Astrocyte (in vitro differentiated cells and primary cell): ENCODE results near the gene ADAMTS17. TPM values are rescaled to one million over a fixed set of nuclear protein-coding genes. Genes with fewer than 3 reads are reported as not detected.
A peak's percentile ranks its signal among the peaks of the same experiment; 100 is the strongest.

ENCODE experiments used
- DNase-seq: peaks from one replicate; pipeline ENCODE4 v3.0.0-alpha.2; 2010; ENCODE audit warnings: low read depth
- FAIRE-seq: peaks from 2 replicates; lab custom pipeline; 2011; peaks lifted over from hg19 to GRCh38; lab: Jason Lieb, UNC
- H2AFZ ChIP-seq: 2 replicates; pipeline ENCODE4 v1.6.0; 2012; ENCODE audit warnings: low read depth, low read length, inconsistent platforms
- H3K27ac ChIP-seq: 2 replicates; pipeline ENCODE4 v1.5.1; 2011; ENCODE audit warnings: low read depth, low read length, inconsistent platforms
- H3K27me3 ChIP-seq: 2 replicates; pipeline ENCODE4 v1.6.0; 2011; ENCODE audit warnings: low read length, inconsistent platforms; ENCODE audit not compliant: insufficient read depth
- H3K36me3 ChIP-seq: 2 replicates; pipeline ENCODE4 v1.5.1; 2011; ENCODE audit warnings: low read length, inconsistent platforms; ENCODE audit not compliant: insufficient read depth
- H3K4me1 ChIP-seq: 2 replicates; pipeline ENCODE4 v1.5.1; 2011; ENCODE audit warnings: low read length, inconsistent platforms; ENCODE audit not compliant: insufficient read depth
- H3K4me2 ChIP-seq: 2 replicates; pipeline ENCODE4 v1.6.0; 2012; ENCODE audit warnings: low read length, inconsistent platforms
- H3K4me3 ChIP-seq: 2 replicates; pipeline ENCODE4 v1.5.1; 2011; ENCODE audit warnings: low read depth, mild to moderate bottlenecking, low read length, inconsistent platforms; ENCODE audit not compliant: insufficient read depth
- H3K79me2 ChIP-seq: 2 replicates; pipeline ENCODE4 v1.6.0; 2012; ENCODE audit warnings: mild to moderate bottlenecking, low read length, inconsistent platforms; ENCODE audit not compliant: insufficient read depth
- H3K9ac ChIP-seq: 2 replicates; pipeline ENCODE4 v1.6.0; 2012; ENCODE audit warnings: mild to moderate bottlenecking, low read length, inconsistent platforms
- H3K9me3 ChIP-seq: 2 replicates; pipeline ENCODE4 v1.5.1; 2012; ENCODE audit warnings: low read depth, mild to moderate bottlenecking, low read length, inconsistent platforms; ENCODE audit not compliant: insufficient read depth
- H4K20me1 ChIP-seq: 2 replicates; pipeline ENCODE4 v1.6.0; 2012; ENCODE audit warnings: low read length, inconsistent platforms; ENCODE audit not compliant: insufficient read depth
- H3K27ac Mint-ChIP-seq: one replicate; pipeline ENCODE4 v1.8.0; 2021; ENCODE audit warnings: mild to moderate bottlenecking, mixed read lengths; ENCODE audit not compliant: unreplicated experiment
- H3K27me3 Mint-ChIP-seq: one replicate; pipeline ENCODE4 v1.8.0; 2021; ENCODE audit warnings: low read depth, mixed read lengths; ENCODE audit not compliant: unreplicated experiment
- H3K36me3 Mint-ChIP-seq: one replicate; pipeline ENCODE4 v1.8.0; 2021; ENCODE audit warnings: low read depth, mixed read lengths; ENCODE audit not compliant: unreplicated experiment
- H3K4me1 Mint-ChIP-seq: one replicate; pipeline ENCODE4 v1.8.0; 2021; ENCODE audit warnings: low read depth, mixed read lengths; ENCODE audit not compliant: unreplicated experiment
- H3K4me3 Mint-ChIP-seq: one replicate; pipeline ENCODE4 v1.8.0; 2021; ENCODE audit warnings: mild to moderate bottlenecking, moderate library complexity, mixed read lengths; ENCODE audit not compliant: unreplicated experiment
- H3K9me3 Mint-ChIP-seq: one replicate; pipeline ENCODE4 v1.8.0; 2021; ENCODE audit warnings: mild to moderate bottlenecking, mixed read lengths; ENCODE audit not compliant: unreplicated experiment
- EZH2 ChIP-seq: IDR thresholded peaks from 2 replicates; pipeline ENCODE4 v1.6.1; 2012; ENCODE audit warnings: mild to moderate bottlenecking, low read length, inconsistent platforms; ENCODE audit not compliant: insufficient read depth
- total RNA-seq: library from RNA; stranded (reverse); gene quantifications from 2 replicates; pipeline ENCODE4 v1.2.1, GENCODE V29; 2021
- TF ChIP-seq, protein P1 (sequence below): IDR thresholded peaks from 2 replicates; pipeline ENCODE4 v1.5.1; 2011; ENCODE audit warnings: low read depth, mild to moderate bottlenecking, inconsistent platforms, low read length, moderate library complexity; ENCODE audit not compliant: insufficient read depth

ADAMTS17 gene
- total RNA-seq, 1 donor from 2014 or later = 0.27 TPM

DNA sequence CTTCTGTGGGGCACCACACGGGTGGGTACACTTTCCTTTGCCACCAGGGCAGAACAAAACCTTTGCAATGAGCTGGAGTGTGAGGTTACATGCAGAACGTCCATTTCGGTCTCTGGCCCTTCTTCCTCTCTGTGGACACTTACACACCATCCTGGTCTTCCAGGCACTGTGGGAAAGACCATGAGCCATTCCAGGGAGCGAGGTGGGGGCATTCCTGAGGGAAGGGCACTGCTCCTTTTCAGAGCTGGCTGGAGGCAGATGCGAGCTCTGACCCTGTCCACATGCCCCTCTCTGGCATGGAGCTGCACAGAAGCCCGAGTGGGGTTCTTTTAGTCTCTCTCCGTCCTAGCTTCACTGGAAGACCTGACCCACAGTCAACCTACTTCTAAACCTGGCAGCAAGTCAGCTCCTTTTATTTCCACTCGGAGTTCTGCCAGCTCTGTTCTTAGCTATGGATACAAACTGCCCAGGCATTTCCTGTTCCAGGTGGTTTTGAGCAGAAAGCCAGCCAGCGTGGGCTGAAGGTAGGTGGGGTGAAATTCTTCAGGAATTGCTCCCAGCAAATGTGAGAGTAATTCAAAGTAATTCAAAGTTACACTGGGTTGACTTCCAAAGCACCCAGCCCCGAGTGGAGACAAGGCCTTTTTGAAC lies 281.4 kb downstream of the ADAMTS17 start:
- peaks cover 4% of the 10 kb centered on the region for H3K9me3 Mint-ChIP-seq
- peaks cover 24% of the 10 kb centered on the region for H3K4me1 ChIP-seq
- H3K79me2 ChIP-seq = no peaks in the 10 kb centered on the region
- no peaks in the 10 kb centered on the region for H3K9me3 ChIP-seq
- H3K27ac ChIP-seq = peak overlapping the region; percentile 72
- H3K36me3 Mint-ChIP-seq = peaks cover 2% of the 10 kb centered on the region
- FAIRE-seq (no peak), DNase-seq (peak; percentile 95)
- H3K4me2 ChIP-seq = peak overlapping the region; percentile 64
- no peak for TF ChIP-seq EZH2
- TF ChIP-seq, protein P1, sequence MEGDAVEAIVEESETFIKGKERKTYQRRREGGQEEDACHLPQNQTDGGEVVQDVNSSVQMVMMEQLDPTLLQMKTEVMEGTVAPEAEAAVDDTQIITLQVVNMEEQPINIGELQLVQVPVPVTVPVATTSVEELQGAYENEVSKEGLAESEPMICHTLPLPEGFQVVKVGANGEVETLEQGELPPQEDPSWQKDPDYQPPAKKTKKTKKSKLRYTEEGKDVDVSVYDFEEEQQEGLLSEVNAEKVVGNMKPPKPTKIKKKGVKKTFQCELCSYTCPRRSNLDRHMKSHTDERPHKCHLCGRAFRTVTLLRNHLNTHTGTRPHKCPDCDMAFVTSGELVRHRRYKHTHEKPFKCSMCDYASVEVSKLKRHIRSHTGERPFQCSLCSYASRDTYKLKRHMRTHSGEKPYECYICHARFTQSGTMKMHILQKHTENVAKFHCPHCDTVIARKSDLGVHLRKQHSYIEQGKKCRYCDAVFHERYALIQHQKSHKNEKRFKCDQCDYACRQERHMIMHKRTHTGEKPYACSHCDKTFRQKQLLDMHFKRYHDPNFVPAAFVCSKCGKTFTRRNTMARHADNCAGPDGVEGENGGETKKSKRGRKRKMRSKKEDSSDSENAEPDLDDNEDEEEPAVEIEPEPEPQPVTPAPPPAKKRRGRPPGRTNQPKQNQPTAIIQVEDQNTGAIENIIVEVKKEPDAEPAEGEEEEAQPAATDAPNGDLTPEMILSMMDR = no peak
- no peaks in the 10 kb centered on the region for H3K36me3 ChIP-seq
- peak overlapping the region; percentile 66 for H3K27ac Mint-ChIP-seq
- no peak overlapping the region for H3K4me3 Mint-ChIP-seq
- H3K27me3 Mint-ChIP-seq = peaks cover 51% of the 10 kb centered on the region
- H3K27me3 ChIP-seq = no peaks in the 10 kb centered on the region
- H3K4me3 ChIP-seq = no peak overlapping the region
- H3K4me1 Mint-ChIP-seq = peaks cover 7% of the 10 kb centered on the region
- peak overlapping the region; percentile 31 for H3K9ac ChIP-seq
- no peaks in the 10 kb centered on the region for H4K20me1 ChIP-seq
- H2AFZ ChIP-seq = peak overlapping the region; percentile 58

DNA sequence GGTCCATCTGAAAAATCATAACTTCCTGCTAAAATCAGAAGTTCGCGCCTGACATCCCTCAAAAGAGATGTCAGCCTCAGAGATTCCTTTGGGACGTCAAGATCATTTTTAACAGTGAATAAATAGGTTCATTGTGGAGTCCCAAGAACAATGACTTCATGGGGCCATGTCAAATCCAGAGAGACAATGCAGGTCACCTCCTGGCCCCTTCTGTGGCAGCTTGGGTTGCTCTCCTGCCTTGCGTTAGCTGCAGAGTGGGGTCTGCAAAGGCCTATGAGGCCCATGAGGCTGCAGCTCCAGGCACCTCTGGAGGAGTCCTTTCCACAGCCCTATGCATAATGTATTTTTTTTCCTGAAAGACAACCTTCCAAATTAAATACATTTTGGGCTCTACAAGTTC lies 282.3 kb downstream of the ADAMTS17 start:
- H3K27me3 ChIP-seq = no peaks in the 10 kb centered on the region
- H3K27ac ChIP-seq = no peak overlapping the region
- H3K4me1 ChIP-seq = peaks cover 24% of the 10 kb centered on the region
- no peak overlapping the region for H3K27ac Mint-ChIP-seq
- H2AFZ ChIP-seq = no peak overlapping the region
- peaks cover 7% of the 10 kb centered on the region for H3K4me1 Mint-ChIP-seq
- H4K20me1 ChIP-seq = no peaks in the 10 kb centered on the region
- H3K9me3 Mint-ChIP-seq = peaks cover 4% of the 10 kb centered on the region
- FAIRE-seq (no peak), DNase-seq (no peak)
- H3K4me3 Mint-ChIP-seq = no peak overlapping the region
- H3K36me3 ChIP-seq = no peaks in the 10 kb centered on the region
- TF ChIP-seq, protein P1 = no peak
- TF ChIP-seq EZH2 = no peak
- no peak overlapping the region for H3K4me2 ChIP-seq
- peaks cover 2% of the 10 kb centered on the region for H3K36me3 Mint-ChIP-seq
- no peaks in the 10 kb centered on the region for H3K79me2 ChIP-seq
- peaks cover 59% of the 10 kb centered on the region for H3K27me3 Mint-ChIP-seq
- no peaks in the 10 kb centered on the region for H3K9me3 ChIP-seq
- no peak overlapping the region for H3K4me3 ChIP-seq
- no peak overlapping the region for H3K9ac ChIP-seq

DNA sequence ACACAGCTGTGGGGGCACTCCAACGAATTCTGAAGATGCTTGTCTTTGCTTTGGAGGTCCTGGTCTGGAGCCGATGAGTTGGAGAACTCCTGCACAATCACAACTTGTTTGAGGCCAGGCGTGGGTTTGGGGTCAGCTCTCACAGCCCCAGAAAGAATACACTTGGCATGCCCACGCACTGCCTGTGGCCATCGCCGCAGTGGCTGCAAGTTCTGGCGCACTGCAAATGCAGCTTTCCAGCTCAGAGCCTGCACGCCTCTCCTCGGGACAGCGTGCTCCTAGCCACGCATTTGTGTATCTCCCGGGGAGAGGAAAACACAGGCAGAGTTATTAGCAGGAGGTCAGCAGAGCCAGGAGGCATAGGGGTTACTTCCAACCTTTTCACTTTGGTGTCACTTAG lies 282.7 kb downstream of the ADAMTS17 start:
- Mint-ChIP-seq H3K27ac (no peak overlapping the region), H3K27me3 (peaks cover 61% of the 10 kb centered on the region), H3K9me3 (peaks cover 4% of the 10 kb centered on the region), H3K4me3 (no peak overlapping the region), H3K4me1 (peaks cover 7% of the 10 kb centered on the region), H3K36me3 (peaks cover 2% of the 10 kb centered on the region)
- no peak overlapping the region for H2AFZ ChIP-seq
- H3K36me3 ChIP-seq = no peaks in the 10 kb centered on the region
- no peak overlapping the region for H3K4me2 ChIP-seq
- DNase-seq (peak; percentile 18), FAIRE-seq (no peak)
- no peaks in the 10 kb centered on the region for H4K20me1 ChIP-seq
- no peaks in the 10 kb centered on the region for H3K79me2 ChIP-seq
- TF ChIP-seq EZH2 = no peak
- TF ChIP-seq, protein P1 = no peak
- no peaks in the 10 kb centered on the region for H3K9me3 ChIP-seq
- peaks cover 24% of the 10 kb centered on the region for H3K4me1 ChIP-seq
- H3K27me3 ChIP-seq = no peaks in the 10 kb centered on the region
- H3K4me3 ChIP-seq = no peak overlapping the region
- no peak overlapping the region for H3K9ac ChIP-seq
- no peak overlapping the region for H3K27ac ChIP-seq
